GM19043 (cell line): ENCODE data around the gene PRDM16.

ENCODE experiments used
- ATAC-seq: cut with Tn5 transposase; IDR thresholded peaks from one replicate; pipeline ENCODE4 v1.9.1; 2021; ENCODE audit warnings: low read depth; ENCODE audit not compliant: unreplicated experiment

The PRDM16 gene

GRCh38 chr1:3326516-3327388 is 257.7 kb downstream of the PRDM16 start:
- ATAC-seq, result no peak

DNA sequence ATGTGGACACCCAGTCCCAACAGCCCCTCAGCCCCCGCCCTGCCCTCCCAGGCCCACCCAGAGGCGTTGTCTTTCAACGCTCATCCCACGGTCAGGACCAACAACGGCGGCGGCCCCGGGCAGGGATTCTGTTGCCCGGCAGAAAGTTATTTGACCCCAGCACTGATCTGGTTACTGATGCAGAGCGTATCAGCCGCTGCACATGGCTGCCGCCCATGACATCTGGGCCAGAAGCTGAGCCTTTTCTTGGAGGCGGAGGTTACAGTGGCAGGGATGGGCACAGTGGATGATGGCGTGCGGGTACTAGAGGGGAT is 258.3 kb downstream of the PRDM16 start:
- ATAC-seq, result no peak

GRCh38 chr1:3327936-3328590 is 259.1 kb downstream of the PRDM16 start:
- ATAC-seq, result no peak

DNA sequence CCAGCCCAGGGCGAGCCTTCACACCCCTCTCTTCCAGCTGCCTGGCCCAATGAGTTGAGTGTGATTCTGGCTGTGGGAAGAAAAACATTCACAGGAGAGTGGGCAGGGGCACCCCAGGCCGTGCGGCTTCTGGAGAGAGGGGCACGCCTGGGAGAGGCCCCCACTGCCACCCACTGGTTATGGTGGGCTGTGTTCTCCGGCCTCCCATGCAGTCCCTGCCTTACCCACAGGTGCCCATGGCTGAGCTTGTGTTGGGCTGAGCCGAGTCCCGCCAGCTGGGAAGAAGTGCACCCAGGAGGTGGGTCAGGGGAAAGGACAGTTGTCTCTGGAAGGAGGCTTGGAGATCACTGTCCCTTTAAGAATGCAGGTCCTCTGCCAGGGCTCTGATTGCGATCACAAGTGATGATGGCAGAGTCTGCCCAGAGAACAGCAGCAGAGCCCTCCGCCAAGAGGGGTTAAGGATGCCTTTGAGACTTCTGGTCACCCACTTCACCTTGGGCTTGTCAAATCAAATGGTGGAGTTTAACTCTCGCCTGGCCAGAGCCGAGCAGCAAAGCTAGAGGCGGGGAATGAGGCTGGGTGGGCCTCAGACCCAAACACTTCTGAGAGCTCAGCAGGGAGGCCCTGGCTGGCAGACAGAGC is 260.8 kb downstream of the PRDM16 start:
- no peak for ATAC-seq

DNA sequence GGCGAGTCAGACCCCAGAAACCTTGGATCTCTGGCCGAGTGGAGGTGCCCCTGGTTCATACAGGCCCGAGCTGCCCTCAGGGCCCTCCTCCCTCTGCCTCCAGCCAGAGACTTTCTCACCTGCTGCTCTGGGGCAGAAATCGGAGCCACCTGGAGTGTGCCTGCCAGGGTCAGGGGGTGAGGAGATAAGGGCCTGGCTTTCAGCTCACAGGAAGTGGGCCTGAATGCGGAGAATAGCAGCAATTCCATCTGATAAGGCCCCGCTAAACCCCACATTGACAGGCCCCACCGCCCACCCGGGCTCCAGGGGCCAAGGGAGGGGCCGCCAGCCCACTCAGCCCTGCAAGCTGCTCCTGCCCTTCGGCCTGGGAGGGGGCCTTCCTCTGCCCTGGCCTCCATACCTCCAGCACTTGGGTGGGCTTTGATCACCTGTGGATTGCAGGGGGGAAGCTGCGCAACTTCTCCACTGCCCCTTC is 261.8 kb downstream of the PRDM16 start:
- no peak for ATAC-seq

DNA sequence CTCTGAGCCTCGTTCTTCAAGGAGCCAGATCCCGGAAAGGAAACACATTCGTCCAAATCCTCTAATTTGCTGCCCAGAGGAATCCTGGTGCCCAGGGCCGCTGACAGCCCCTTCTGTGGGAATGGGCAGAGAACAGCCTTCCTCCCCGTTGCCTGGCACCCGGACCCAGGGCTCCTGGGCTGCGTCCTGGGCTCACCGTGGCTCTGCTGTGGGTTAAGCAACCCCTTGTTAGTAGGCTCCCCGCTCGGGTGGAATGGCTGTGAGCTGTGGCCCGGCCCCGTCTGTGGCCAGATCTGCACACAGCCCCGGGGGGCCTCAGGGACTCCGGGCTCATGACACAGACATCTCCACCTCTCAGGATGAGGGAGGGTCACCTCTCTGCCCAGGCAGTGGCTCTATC is 262.6 kb downstream of the PRDM16 start:
- no peak for ATAC-seq

- no peak for ATAC-seq
Observed at GRCh38 chr1:3332043-3332442, 263.0 kb downstream of the PRDM16 start.

GRCh38 chr1:3332662-3333061 is 263.7 kb downstream of the PRDM16 start:
- no peak for ATAC-seq

GRCh38 chr1:3333903-3334302 is 264.9 kb downstream of the PRDM16 start:
- no peak for ATAC-seq

GRCh38 chr1:3334366-3334765 is 265.4 kb downstream of the PRDM16 start:
- ATAC-seq, result no peak

GRCh38 chr1:3335754-3336640 is 267.0 kb downstream of the PRDM16 start:
- no peak for ATAC-seq

DNA sequence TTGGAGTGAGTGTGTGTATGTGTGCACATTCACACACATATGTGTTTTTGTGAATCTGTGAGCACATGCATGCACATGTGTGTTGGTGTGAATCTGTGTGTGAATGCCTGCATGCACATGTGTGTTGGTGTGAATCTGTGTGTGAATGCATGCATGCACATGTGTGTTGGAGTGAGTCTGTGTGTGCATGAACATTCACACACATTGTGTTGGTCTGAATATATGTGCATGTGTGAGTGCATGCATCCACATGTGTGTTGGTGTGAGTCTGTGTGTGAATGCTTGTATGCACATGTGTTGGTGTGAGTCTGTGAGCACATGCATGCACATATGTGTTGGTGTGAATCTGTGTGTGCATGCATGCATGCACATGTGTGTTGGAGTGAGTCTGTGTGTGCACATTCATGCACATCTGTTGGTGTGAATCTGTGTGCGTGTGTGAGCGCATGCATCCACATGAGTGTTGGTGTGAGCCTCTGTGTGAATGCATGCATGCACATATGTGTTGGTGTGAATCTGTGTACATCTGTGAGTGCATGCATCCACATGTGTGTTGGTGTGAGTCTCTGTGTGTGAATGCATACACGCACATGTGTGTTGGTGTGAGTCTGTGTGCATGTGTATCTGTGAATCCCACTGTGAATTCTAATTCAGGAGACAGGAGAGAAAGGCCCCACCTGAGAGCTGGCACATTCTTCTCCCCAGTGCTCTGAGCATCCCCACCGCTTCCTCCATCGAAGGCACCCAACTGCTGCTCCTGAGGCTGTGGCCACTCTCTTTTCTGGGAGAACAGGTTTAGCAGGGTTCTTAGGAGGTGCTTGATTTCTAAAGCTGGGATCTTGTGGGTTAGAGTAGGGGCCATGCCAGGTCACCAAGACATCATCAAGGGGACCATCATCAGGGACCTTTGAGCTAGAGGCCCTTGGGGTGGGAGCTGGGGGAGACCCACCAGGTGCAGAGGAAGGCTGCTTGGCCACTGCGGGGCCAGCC is 267.9 kb downstream of the PRDM16 start:
- ATAC-seq, result no peak

DNA sequence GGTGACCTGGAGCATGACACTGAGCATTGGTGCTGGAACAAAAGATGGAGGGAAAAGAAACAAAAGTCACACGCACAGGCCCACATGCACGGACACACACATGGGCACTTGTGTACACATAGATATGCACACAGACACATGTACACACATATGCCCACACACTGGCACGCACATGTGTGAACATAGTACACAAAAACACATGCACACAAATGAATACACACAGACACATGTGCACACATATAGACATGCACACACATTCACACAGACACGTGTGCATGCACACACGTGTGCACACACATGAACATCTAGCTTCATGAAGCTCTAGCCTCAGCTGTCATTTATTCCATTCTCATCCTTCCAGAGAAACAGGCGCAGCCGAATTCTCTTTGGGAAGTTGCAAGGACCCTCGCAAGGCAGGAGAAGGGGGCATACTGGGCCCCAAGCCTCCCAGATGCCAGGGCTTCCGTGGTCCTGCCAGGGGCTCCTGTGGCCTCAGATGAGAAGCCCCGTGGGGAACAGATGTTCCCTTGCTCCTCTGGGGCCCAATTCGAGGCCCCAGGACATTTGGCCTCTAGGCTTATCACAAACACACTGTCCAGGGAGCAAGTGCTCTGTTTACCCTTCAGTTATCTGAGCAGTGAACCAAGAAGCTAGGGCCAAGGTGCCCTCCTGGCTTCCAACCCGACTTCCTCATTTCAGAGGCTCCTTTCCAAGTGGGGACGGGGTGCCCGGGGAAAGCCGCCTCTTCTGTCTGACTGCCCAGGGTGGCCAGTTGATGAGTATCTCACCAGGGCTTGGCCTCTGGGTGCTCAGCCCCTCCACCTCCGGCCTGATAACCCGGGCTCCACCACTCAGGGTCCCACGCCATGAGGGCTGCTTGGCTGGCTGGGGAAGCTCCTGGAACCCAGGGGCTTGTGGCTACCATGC is 269.1 kb downstream of the PRDM16 start:
- ATAC-seq, result no peak

DNA sequence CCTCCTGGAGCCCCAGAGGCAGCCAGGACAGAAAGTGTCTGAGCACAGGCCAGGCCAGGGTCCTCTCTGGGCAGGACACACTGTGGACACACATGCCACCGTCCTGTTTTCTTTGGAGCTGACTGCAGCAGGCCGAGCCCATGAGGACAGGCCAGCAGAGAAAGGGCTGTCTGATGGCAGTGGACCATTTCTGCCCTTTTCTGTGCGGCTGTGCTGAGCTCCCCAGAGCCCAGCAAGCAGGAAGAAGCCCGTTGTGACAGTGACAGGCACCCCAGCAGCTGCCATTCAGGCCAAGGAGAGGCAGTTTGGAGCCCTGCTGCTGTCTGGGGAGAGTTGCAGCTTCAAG is 269.7 kb downstream of the PRDM16 start:
- no peak for ATAC-seq

DNA sequence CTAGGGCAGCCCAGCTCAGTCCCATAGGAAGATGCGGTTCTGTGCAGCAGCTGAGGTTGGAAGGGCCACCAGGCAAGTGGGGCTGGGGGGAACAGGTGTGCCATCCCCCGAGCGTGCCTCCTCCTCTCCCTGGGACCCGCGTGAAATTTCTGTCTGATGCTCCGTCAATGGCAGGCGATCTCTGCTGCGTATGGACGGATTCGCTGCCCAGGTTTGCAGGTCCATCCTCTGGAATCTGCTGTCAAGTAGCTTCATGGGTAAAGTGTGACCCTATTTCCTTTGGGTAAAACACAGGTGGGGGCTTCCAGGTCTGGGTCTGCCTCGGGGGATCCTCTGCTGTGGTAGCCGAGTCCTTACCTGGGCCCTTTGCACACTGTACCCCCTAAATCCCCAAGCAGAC is 270.9 kb downstream of the PRDM16 start:
- no peak for ATAC-seq

DNA sequence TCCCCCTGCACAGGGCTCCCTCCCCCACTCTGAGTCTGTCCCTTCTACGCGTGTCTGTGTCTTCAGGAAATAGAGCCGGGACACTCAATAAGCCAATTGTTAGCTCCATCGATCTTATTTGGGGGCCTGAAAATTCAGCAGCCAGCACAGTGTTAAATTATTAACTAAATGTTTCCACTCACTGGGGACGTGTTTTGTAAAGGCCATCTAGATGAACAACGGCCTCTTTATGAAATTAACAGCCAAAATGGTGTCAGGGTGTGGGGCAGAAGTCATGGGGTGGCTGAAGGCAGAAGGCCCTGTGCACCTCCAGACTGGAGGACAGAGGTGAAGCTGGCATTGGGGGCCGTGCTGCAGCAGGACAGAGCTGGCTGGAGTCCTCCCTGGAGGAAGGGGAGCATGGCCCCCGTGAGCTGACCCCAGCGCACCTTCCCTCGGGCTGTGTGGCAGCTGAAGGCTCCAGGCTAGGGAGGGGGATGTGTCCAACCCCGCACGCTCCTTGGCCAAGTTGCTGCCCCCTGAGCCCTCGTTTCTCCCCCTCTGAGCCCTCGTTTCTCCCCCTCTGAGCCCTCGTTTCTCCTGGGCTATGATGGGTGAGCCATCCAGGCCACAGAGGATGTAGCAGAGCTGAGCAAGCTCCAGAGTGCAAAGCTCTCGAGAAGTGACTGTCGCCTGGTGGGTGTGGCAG is 271.7 kb downstream of the PRDM16 start:
- no peak for ATAC-seq

DNA sequence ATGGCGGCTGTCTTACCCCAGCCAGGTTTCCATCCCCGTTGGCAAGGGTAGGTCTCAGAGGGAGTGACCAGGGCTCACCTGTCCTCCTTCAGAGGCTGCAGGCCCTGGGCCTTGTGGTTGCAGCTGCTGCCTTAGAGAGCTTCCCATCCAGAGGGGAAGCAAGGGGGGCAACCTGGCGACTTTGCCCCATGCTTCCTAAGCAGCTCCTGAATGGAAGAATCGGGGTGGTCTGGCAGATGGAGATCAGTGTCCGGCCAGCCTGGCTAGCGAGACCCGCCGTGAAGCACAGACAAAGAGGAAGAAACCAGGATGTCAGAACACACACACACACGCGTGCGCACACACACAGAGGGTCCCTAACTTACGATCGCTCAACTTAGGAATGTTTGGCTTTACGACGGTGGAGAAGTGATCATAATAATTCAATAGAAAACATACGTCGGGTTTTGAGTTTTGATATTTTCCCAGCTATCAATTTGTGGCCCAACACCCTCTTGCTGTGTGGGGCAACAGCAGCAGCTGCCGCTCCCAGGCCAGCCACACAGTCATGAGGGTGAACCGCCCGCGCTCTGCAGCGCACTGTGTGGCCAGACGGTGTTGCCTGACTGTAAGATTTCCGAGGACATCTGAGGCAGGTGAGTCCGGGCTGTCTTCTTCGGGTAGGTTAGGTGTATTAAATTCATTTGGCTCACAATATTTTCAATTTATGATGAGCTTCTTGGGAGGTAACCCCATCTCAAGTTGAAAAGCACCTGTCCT is 272.4 kb downstream of the PRDM16 start:
- ATAC-seq, result no peak
